SU-DHL-6 (cell line): ENCODE data around the gene AP3S1.

Source experiments
- H2AFZ ChIP-seq: fragments of 200-600 bp; sonication (generic); 2 replicates; pipeline ENCODE4 v1.6.1; 2014; ENCODE audit warnings: low read depth, mild to moderate bottlenecking, moderate library complexity, mixed read lengths, antibody characterized with exemption, low read length; ENCODE audit not compliant: severe bottlenecking
- H3F3A ChIP-seq: fragments of 200-600 bp; shearing (Covaris generic); 2 replicates; pipeline ENCODE4 v1.6.0; 2016; ENCODE audit warnings: antibody characterized with exemption, mild to moderate bottlenecking; ENCODE audit not compliant: insufficient read depth
- H3K27ac ChIP-seq: fragments of 200-600 bp; sonication (generic); 2 replicates; pipeline ENCODE4 v1.5.1; 2016; ENCODE audit warnings: low read depth, mild to moderate bottlenecking, low read length, moderate library complexity, mixed read lengths
- H3K27me3 ChIP-seq: fragments of 200-600 bp; sonication (generic), shearing (Covaris generic); 2 replicates; pipeline ENCODE4 v1.6.0; 2014; ENCODE audit warnings: mild to moderate bottlenecking, low read length
- H3K36me3 ChIP-seq: fragments of 200-600 bp; sonication (generic); 2 replicates; pipeline ENCODE4 v1.6.1; 2014; ENCODE audit warnings: mild to moderate bottlenecking, low read length, mixed read lengths
- H3K4me2 ChIP-seq: fragments of 300-600, 200-600 bp; shearing (Covaris generic), sonication (generic); 2 replicates; pipeline ENCODE4 v1.6.0; 2014; ENCODE audit warnings: low read length, low read depth, mild to moderate bottlenecking; ENCODE audit not compliant: poor library complexity, severe bottlenecking
- H3K4me3 ChIP-seq: fragments of 200-600 bp; sonication (generic); 2 replicates; pipeline ENCODE4 v1.5.1; 2014; ENCODE audit warnings: antibody characterized with exemption, low read length, mild to moderate bottlenecking, mixed read lengths; ENCODE audit not compliant: insufficient read depth, poor library complexity, severe bottlenecking
- H3K79me2 ChIP-seq: fragments of 200-600 bp; sonication (generic); 2 replicates; pipeline ENCODE4 v1.6.1; 2014; ENCODE audit warnings: mild to moderate bottlenecking, low read length, moderate library complexity; ENCODE audit not compliant: insufficient read depth
- H3K9ac ChIP-seq: fragments of 200-600 bp; sonication (generic); 2 replicates; pipeline ENCODE4 v1.7.0; 2014; ENCODE audit warnings: mild to moderate bottlenecking, low read length
- H3K9me2 ChIP-seq: fragments of 200-600 bp; sonication (generic); replicated peaks from 2 replicates; pipeline ENCODE4 v1.6.1; 2014; ENCODE audit warnings: low read length; ENCODE audit not compliant: insufficient read depth
- H3K9me3 ChIP-seq: fragments of 200-600 bp; sonication (generic); 2 replicates; pipeline ENCODE4 v1.6.1; 2014; ENCODE audit warnings: low read length, mixed read lengths; ENCODE audit not compliant: insufficient read depth
- H4K20me1 ChIP-seq: fragments of 200-600 bp; sonication (generic); 2 replicates; pipeline ENCODE4 v1.6.1; 2014; ENCODE audit warnings: low read depth, mild to moderate bottlenecking, antibody characterized with exemption, low read length, moderate library complexity, mixed read lengths
- CTCF ChIP-seq: fragments of 200-600 bp; sonication (generic); IDR thresholded peaks from one replicate; pipeline ENCODE4 v1.5.1; 2017; ENCODE audit warnings: antibody characterized with exemption, mild to moderate bottlenecking, low read length, moderate library complexity; ENCODE audit not compliant: insufficient read depth, poor library complexity, severe bottlenecking
- EZH2phosphoT487 ChIP-seq: fragments of 200-600 bp; sonication (generic), shearing (Covaris generic); conservative IDR thresholded peaks from 2 replicates; pipeline ENCODE4 v1.6.1; 2018; ENCODE audit warnings: mild to moderate bottlenecking, antibody characterized with exemption, low read length, moderate library complexity, mixed read lengths

AP3S1 gene

GRCh38 chr5:115888027-115888426 lies 46.3 kb downstream of the AP3S1 start:
- Histone ChIP-seq H3K9ac (no peak overlapping the region), H4K20me1 (no peaks in the 10 kb centered on the region), H3K27ac (no peak overlapping the region), H3K27me3 (no peaks in the 10 kb centered on the region), H3K79me2 (no peaks in the 10 kb centered on the region), H3K4me3 (no peak overlapping the region), H3K9me2 (no peaks in the 10 kb centered on the region), H2AFZ (no peak overlapping the region), H3K4me2 (peak overlapping the region; percentile 15), H3F3A (no peaks in the 10 kb centered on the region), H3K9me3 (no peaks in the 10 kb centered on the region), H3K36me3 (no peaks in the 10 kb centered on the region)
- TF ChIP-seq EZH2phosphoT487 = no peak
- TF ChIP-seq CTCF = peak; percentile 17

- Histone ChIP-seq H3K9me2 (no peaks in the 10 kb centered on the region), H3F3A (no peaks in the 10 kb centered on the region), H3K4me2 (no peak overlapping the region), H3K36me3 (no peaks in the 10 kb centered on the region), H3K4me3 (no peak overlapping the region), H3K27ac (no peak overlapping the region), H3K27me3 (no peaks in the 10 kb centered on the region), H3K79me2 (no peaks in the 10 kb centered on the region), H4K20me1 (no peaks in the 10 kb centered on the region), H3K9ac (no peak overlapping the region), H3K9me3 (no peaks in the 10 kb centered on the region), H2AFZ (no peak overlapping the region)
- TF ChIP-seq CTCF (no peak), EZH2phosphoT487 (no peak)
Observed at GRCh38 chr5:115892021-115892420, 50.3 kb downstream of the AP3S1 start.

- H3K79me2 ChIP-seq = no peaks in the 10 kb centered on the region
- no peak overlapping the region for H2AFZ ChIP-seq
- no peak for TF ChIP-seq CTCF
- TF ChIP-seq EZH2phosphoT487 = no peak
- no peak overlapping the region for H3K4me3 ChIP-seq
- H3K9ac ChIP-seq = no peak overlapping the region
- H3K27ac ChIP-seq = no peak overlapping the region
- H3K9me2 ChIP-seq = no peaks in the 10 kb centered on the region
- H3K9me3 ChIP-seq = no peaks in the 10 kb centered on the region
- no peaks in the 10 kb centered on the region for H3F3A ChIP-seq
- no peaks in the 10 kb centered on the region for H4K20me1 ChIP-seq
- no peak overlapping the region for H3K4me2 ChIP-seq
- no peaks in the 10 kb centered on the region for H3K27me3 ChIP-seq
- H3K36me3 ChIP-seq = no peaks in the 10 kb centered on the region
Observed at GRCh38 chr5:115894342-115894741, 52.6 kb downstream of the AP3S1 start.

- H3K36me3 ChIP-seq = no peaks in the 10 kb centered on the region
- H4K20me1 ChIP-seq = no peaks in the 10 kb centered on the region
- H3K79me2 ChIP-seq = no peaks in the 10 kb centered on the region
- no peak overlapping the region for H3K4me2 ChIP-seq
- H2AFZ ChIP-seq = no peak overlapping the region
- no peaks in the 10 kb centered on the region for H3K9me3 ChIP-seq
- no peaks in the 10 kb centered on the region for H3K27me3 ChIP-seq
- TF ChIP-seq EZH2phosphoT487 (no peak), CTCF (no peak)
- no peak overlapping the region for H3K4me3 ChIP-seq
- H3K9ac ChIP-seq = no peak overlapping the region
- H3F3A ChIP-seq = no peaks in the 10 kb centered on the region
- no peak overlapping the region for H3K27ac ChIP-seq
- no peaks in the 10 kb centered on the region for H3K9me2 ChIP-seq
Observed at GRCh38 chr5:115895821-115896220, 54.1 kb downstream of the AP3S1 start.
